CD4-positive, alpha-beta memory T cell (primary cell): ENCODE measurements around the gene ATP10A. TPM values are rescaled to one million over a fixed set of nuclear protein-coding genes. Genes with fewer than 3 reads are reported as not detected.

Source experiments
- CTCF ChIA-PET: fragments of 350-600 bp; sonication (Branson Sonifier 250); formaldehyde crosslinking; loops from one replicate; lab custom pipeline; 2021; ENCODE audit warnings: inconsistent platforms; ENCODE audit not compliant: partially characterized antibody; lab: Charles Lee
- POLR2A ChIA-PET: fragments of 350-600 bp; sonication (Branson Sonifier 250); formaldehyde crosslinking; loops from one replicate; lab custom pipeline; 2021; ENCODE audit not compliant: partially characterized antibody; lab: Charles Lee
- DNase-seq, 5 donors: peaks; one replicate each; pipeline versions ENCODE4 v3.0.0 to v3.0.0-alpha.2; 2020 to 2022; ENCODE audit warnings: mixed read lengths in 1 of 5
- H3K27ac ChIP-seq: one replicate; pipeline ENCODE4 v1.7.0; 2013; ENCODE audit warnings: low read depth, low read length
- H3K27me3 ChIP-seq: 2 replicates; pipeline ENCODE4 v1.7.0; 2013; ENCODE audit warnings: mild to moderate bottlenecking, low read length, moderate library complexity; ENCODE audit not compliant: insufficient read depth
- H3K36me3 ChIP-seq: 2 replicates; pipeline ENCODE4 v1.7.0; 2013; ENCODE audit warnings: mild to moderate bottlenecking, low read length, moderate library complexity; ENCODE audit not compliant: insufficient read depth
- H3K4me1 ChIP-seq: 2 replicates; pipeline ENCODE4 v1.7.0; 2013; ENCODE audit warnings: mild to moderate bottlenecking, low read length, moderate library complexity; ENCODE audit not compliant: insufficient read depth
- H3K4me3 ChIP-seq, 2 donors: one replicate each; pipeline ENCODE4 v1.7.0; 2013; ENCODE audit warnings: low read length in 2 of 2, mild to moderate bottlenecking in 1 of 2
- H3K9me3 ChIP-seq, 2 donors: one replicate each; pipeline ENCODE4 v1.7.0; 2013; ENCODE audit warnings: low read length in 2 of 2, control low read depth in 1 of 2; ENCODE audit not compliant: control insufficient read depth in 1 of 2
- H3K27ac Mint-ChIP-seq, 7 donors: one replicate each; pipeline ENCODE4 v1.8.0; 2020 to 2021; ENCODE audit warnings: mixed read lengths in 7 of 7, mild to moderate bottlenecking in 6 of 7, inconsistent platforms in 3 of 7, moderate library complexity in 3 of 7
- H3K27me3 Mint-ChIP-seq, 2 donors: one replicate each; pipeline ENCODE4 v1.8.0; 2020 to 2021; ENCODE audit warnings: mixed read lengths in 2 of 2
- H3K36me3 Mint-ChIP-seq, 2 donors: one replicate each; pipeline ENCODE4 v1.8.0; 2020 to 2021; ENCODE audit warnings: mixed read lengths in 2 of 2, inconsistent platforms in 1 of 2, mild to moderate bottlenecking in 1 of 2
- H3K4me1 Mint-ChIP-seq, 4 donors: one replicate each; pipeline ENCODE4 v1.8.0; 2020 to 2021; ENCODE audit warnings: mixed read lengths in 4 of 4, mild to moderate bottlenecking in 1 of 4
- H3K4me3 Mint-ChIP-seq, 8 donors: one replicate each; pipeline ENCODE4 v1.8.0; 2020 to 2021; ENCODE audit warnings: mixed read lengths in 8 of 8, mild to moderate bottlenecking in 7 of 8, moderate library complexity in 6 of 8, inconsistent platforms in 3 of 8
- H3K9me3 Mint-ChIP-seq, 8 donors: one replicate each; pipeline ENCODE4 v1.8.0; 2020 to 2021; ENCODE audit warnings: mixed read lengths in 8 of 8, mild to moderate bottlenecking in 5 of 8, inconsistent platforms in 3 of 8, moderate library complexity in 1 of 8
- intact Hi-C: fragments of 100-400 bp; cut with micrococcal nuclease; formaldehyde crosslinking; loops from one replicate; pipeline ENCODE4 v1.15.1; 2023
- polyA plus RNA-seq, 2 donors: library from polyadenylated mRNA; unstranded; fragments of 300-500 nt; fragmentation: Illumina TruSeq; gene quantifications; one replicate each; pipeline ENCODE4 v1.2.3, GENCODE V29; 2021
- total RNA-seq, 2 experiments: library from RNA; stranded (reverse); gene quantifications; one replicate each; pipeline ENCODE4 v1.2.3, GENCODE V29; 2021

ATP10A gene
- total and polyA plus RNA-seq, 4 experiments from 2014 or later: 2.7 to 51.1 (median 29.7) TPM

- H3K4me3 ChIP-seq: no peak overlapping the region
- peaks cover 3% of the 10 kb centered on the region for H3K36me3 ChIP-seq
- Mint-ChIP-seq H3K27ac (no peak overlapping the region), H3K9me3 (no peaks in the 10 kb centered on the region), H3K27me3 (no peaks in the 10 kb centered on the region), H3K4me3 (no peak overlapping the region), H3K36me3 (peaks cover 25 to 52% of the 10 kb centered on the region in 2 donors), H3K4me1 (no peaks in the 10 kb centered on the region)
- ChIA-PET CTCF (no interaction called here), POLR2A (no interaction called here)
- H3K9me3 ChIP-seq: no peaks in the 10 kb centered on the region
- H3K27ac ChIP-seq: no peak overlapping the region
- no peaks in the 10 kb centered on the region for H3K4me1 ChIP-seq
- intact Hi-C loops: no loop called here
- no peak for DNase-seq
- H3K27me3 ChIP-seq: no peaks in the 10 kb centered on the region
Observed at GRCh38 chr15:25724899-25725298, 138.2 kb downstream of the ATP10A start.

- H3K4me1 ChIP-seq: no peaks in the 10 kb centered on the region
- H3K27ac ChIP-seq: no peak overlapping the region
- H3K36me3 ChIP-seq: peaks cover 3% of the 10 kb centered on the region
- H3K27me3 Mint-ChIP-seq: no peaks in the 10 kb centered on the region
- H3K4me3 Mint-ChIP-seq: no peak overlapping the region
- peak overlapping the region in 1 of 7 donors; percentile 33 for H3K27ac Mint-ChIP-seq
- no peak for DNase-seq
- no peaks in the 10 kb centered on the region for H3K27me3 ChIP-seq
- CTCF ChIA-PET: interaction anchor here (4.6 kb wide), 1 partner anchor 11 kb away, joined by 19 read pairs; no protein-coding TSS in a partner anchor
- H3K4me1 Mint-ChIP-seq: no peaks in the 10 kb centered on the region
- H3K4me3 ChIP-seq: no peak overlapping the region
- intact Hi-C loops: no loop called here
- no peaks in the 10 kb centered on the region for H3K9me3 Mint-ChIP-seq
- no peaks in the 10 kb centered on the region for H3K9me3 ChIP-seq
- H3K36me3 Mint-ChIP-seq: peaks cover 21 to 65% of the 10 kb centered on the region in 2 donors
- POLR2A ChIA-PET: no interaction called here
Observed at GRCh38 chr15:25721605-25721955, 141.5 kb downstream of the ATP10A start.

- ChIA-PET POLR2A (no interaction called here), CTCF (interaction anchor here (4.6 kb wide), 1 partner anchor 9 kb away, joined by 19 read pairs; no protein-coding TSS in a partner anchor)
- Histone ChIP-seq H3K4me3 (no peak overlapping the region), H3K9me3 (no peaks in the 10 kb centered on the region), H3K27ac (no peak overlapping the region), H3K27me3 (no peaks in the 10 kb centered on the region), H3K36me3 (peaks cover 3% of the 10 kb centered on the region), H3K4me1 (no peaks in the 10 kb centered on the region)
- intact Hi-C loops: no loop called here
- Mint-ChIP-seq H3K27ac (peak overlapping the region in 1 of 7 donors; percentile 6), H3K4me3 (no peak overlapping the region), H3K4me1 (no peaks in the 10 kb centered on the region), H3K36me3 (peaks cover 21 to 58% of the 10 kb centered on the region in 2 donors), H3K27me3 (no peaks in the 10 kb centered on the region), H3K9me3 (no peaks in the 10 kb centered on the region)
- no peak for DNase-seq
Observed at GRCh38 chr15:25719101-25719985, 143.8 kb downstream of the ATP10A start.

- ChIA-PET CTCF (interaction anchor here (0.5 to 4.6 kb wide), 2 partner anchors 8 to 215 kb away, joined by 5 to 19 read pairs; no protein-coding TSS in a partner anchor), POLR2A (no interaction called here)
- Mint-ChIP-seq H3K27ac (no peak overlapping the region), H3K4me1 (no peaks in the 10 kb centered on the region), H3K27me3 (no peaks in the 10 kb centered on the region), H3K9me3 (no peaks in the 10 kb centered on the region), H3K4me3 (no peak overlapping the region), H3K36me3 (peaks cover 21 to 54% of the 10 kb centered on the region in 2 donors)
- H3K36me3 ChIP-seq: peaks cover 3% of the 10 kb centered on the region
- no peak overlapping the region for H3K27ac ChIP-seq
- no peak for DNase-seq
- no peaks in the 10 kb centered on the region for H3K4me1 ChIP-seq
- intact Hi-C loops: no loop called here
- H3K9me3 ChIP-seq: no peaks in the 10 kb centered on the region
- no peak overlapping the region for H3K4me3 ChIP-seq
- H3K27me3 ChIP-seq: no peaks in the 10 kb centered on the region
Observed at GRCh38 chr15:25718597-25718996, 144.5 kb downstream of the ATP10A start.

GRCh38 chr15:25718169-25718536 is 145.0 kb downstream of the ATP10A start:
- Histone ChIP-seq H3K27me3 (no peaks in the 10 kb centered on the region), H3K4me3 (no peak overlapping the region), H3K9me3 (no peaks in the 10 kb centered on the region), H3K36me3 (peaks cover 3% of the 10 kb centered on the region), H3K4me1 (no peaks in the 10 kb centered on the region), H3K27ac (no peak overlapping the region)
- Mint-ChIP-seq H3K36me3 (peaks cover 21 to 53% of the 10 kb centered on the region in 2 donors), H3K4me3 (no peak overlapping the region), H3K27ac (no peak overlapping the region), H3K27me3 (no peaks in the 10 kb centered on the region), H3K9me3 (no peaks in the 10 kb centered on the region), H3K4me1 (no peaks in the 10 kb centered on the region)
- intact Hi-C loops: no loop called here
- CTCF ChIA-PET: interaction anchor here (0.5 to 4.6 kb wide), 2 partner anchors 8 to 216 kb away, joined by 5 to 19 read pairs; no protein-coding TSS in a partner anchor
- DNase-seq: no peak
- POLR2A ChIA-PET: no interaction called here

GRCh38 chr15:25717457-25718168 is 145.5 kb downstream of the ATP10A start:
- DNase-seq: no peak
- H3K4me3 ChIP-seq: no peak overlapping the region
- no peaks in the 10 kb centered on the region for H3K4me1 ChIP-seq
- no peaks in the 10 kb centered on the region for H3K9me3 ChIP-seq
- ChIA-PET CTCF (interaction anchor here (4.6 kb wide), 1 partner anchor 7 kb away, joined by 19 read pairs; no protein-coding TSS in a partner anchor), POLR2A (no interaction called here)
- H3K36me3 Mint-ChIP-seq: peaks cover 16 to 51% of the 10 kb centered on the region in 2 donors
- H3K27ac Mint-ChIP-seq: peak overlapping the region in 1 of 7 donors; percentile 23
- no peaks in the 10 kb centered on the region for H3K9me3 Mint-ChIP-seq
- intact Hi-C loops: no loop called here
- no peaks in the 10 kb centered on the region for H3K27me3 Mint-ChIP-seq
- no peaks in the 10 kb centered on the region for H3K4me1 Mint-ChIP-seq
- H3K4me3 Mint-ChIP-seq: no peak overlapping the region
- H3K27me3 ChIP-seq: no peaks in the 10 kb centered on the region
- peaks cover 3% of the 10 kb centered on the region for H3K36me3 ChIP-seq
- no peak overlapping the region for H3K27ac ChIP-seq

- Mint-ChIP-seq H3K27me3 (no peaks in the 10 kb centered on the region), H3K27ac (no peak overlapping the region), H3K4me3 (no peak overlapping the region), H3K4me1 (no peaks in the 10 kb centered on the region), H3K36me3 (peaks cover 11 to 51% of the 10 kb centered on the region in 2 donors), H3K9me3 (no peaks in the 10 kb centered on the region)
- intact Hi-C loops: no loop called here
- H3K27ac ChIP-seq: no peak overlapping the region
- H3K4me1 ChIP-seq: no peaks in the 10 kb centered on the region
- peaks cover 2% of the 10 kb centered on the region for H3K36me3 ChIP-seq
- H3K27me3 ChIP-seq: no peaks in the 10 kb centered on the region
- ChIA-PET POLR2A (no interaction called here), CTCF (no interaction called here)
- H3K9me3 ChIP-seq: no peaks in the 10 kb centered on the region
- no peak for DNase-seq
- H3K4me3 ChIP-seq: no peak overlapping the region
Observed at GRCh38 chr15:25717127-25717456, 146.0 kb downstream of the ATP10A start.
